Mesenchymal stem cell (in vitro differentiated cells and primary cell): ENCODE results near the gene NHSL1.

ENCODE experiments used
- DNase-seq: peaks from one replicate; pipeline ENCODE4 v3.0.0-alpha.2; 2013
- H2AFZ ChIP-seq: one replicate; pipeline ENCODE4 v1.6.1; 2013; ENCODE audit warnings: low read depth, mild to moderate bottlenecking, control low read depth, inconsistent platforms, low read length, moderate library complexity
- H2AK5ac ChIP-seq: 2 replicates; pipeline ENCODE4 v1.6.1; 2013; ENCODE audit warnings: low read length, moderate library complexity, mild to moderate bottlenecking, inconsistent platforms; ENCODE audit not compliant: severe bottlenecking
- H2BK120ac ChIP-seq: one replicate; pipeline ENCODE4 v1.6.1; 2013; ENCODE audit warnings: low read depth, mild to moderate bottlenecking, inconsistent platforms, low read length, moderate library complexity
- H2BK12ac ChIP-seq, 2 experiments: one replicate each; pipeline ENCODE4 v1.6.1; 2013; ENCODE audit warnings: inconsistent platforms in 2 of 2, low read length in 2 of 2, mild to moderate bottlenecking in 2 of 2, moderate library complexity in 2 of 2, control low read depth in 1 of 2
- H2BK15ac ChIP-seq: one replicate; pipeline ENCODE4 v1.6.1; 2013; ENCODE audit warnings: mild to moderate bottlenecking, low read depth, inconsistent platforms; ENCODE audit not compliant: poor library complexity, severe bottlenecking
- H2BK5ac ChIP-seq: 2 replicates; pipeline ENCODE4 v1.6.1; 2013; ENCODE audit warnings: low read depth, mild to moderate bottlenecking, low read length, control low read depth, inconsistent platforms; ENCODE audit not compliant: poor library complexity, severe bottlenecking
- H3K14ac ChIP-seq, 2 experiments: one replicate each; pipeline ENCODE4 v1.6.1; 2013; ENCODE audit warnings: inconsistent platforms in 2 of 2, low read length in 2 of 2, control low read depth in 1 of 2, mild to moderate bottlenecking in 1 of 2, moderate library complexity in 1 of 2
- H3K18ac ChIP-seq, 2 experiments: one replicate each; pipeline ENCODE4 v1.6.1; 2013; ENCODE audit warnings: inconsistent platforms in 2 of 2, low read length in 2 of 2, control low read depth in 1 of 2, low read depth in 1 of 2, mild to moderate bottlenecking in 1 of 2
- H3K23ac ChIP-seq, 2 experiments: one replicate each; pipeline ENCODE4 v1.6.1; 2013; ENCODE audit warnings: inconsistent platforms in 2 of 2, low read length in 2 of 2, mild to moderate bottlenecking in 2 of 2, moderate library complexity in 2 of 2, control low read depth in 1 of 2
- H3K27ac ChIP-seq: 2 replicates; pipeline ENCODE4 v1.5.1; 2013; ENCODE audit warnings: mild to moderate bottlenecking, moderate library complexity, low read length, control low read depth, inconsistent platforms; ENCODE audit not compliant: poor library complexity, severe bottlenecking
- H3K27me3 ChIP-seq, 2 experiments: 2 replicates each; pipeline versions ENCODE4 v1.6.1 to v1.7.0; 2013; ENCODE audit warnings: low read length in 2 of 2, mild to moderate bottlenecking in 2 of 2, moderate library complexity in 2 of 2, control low read depth in 1 of 2, inconsistent platforms in 1 of 2; ENCODE audit not compliant: control insufficient read depth in 1 of 2, insufficient read depth in 1 of 2
- H3K36me3 ChIP-seq, 2 experiments: 2 replicates each; pipeline versions ENCODE4 v1.6.1 to v1.7.0; 2013; ENCODE audit warnings: low read length in 2 of 2, control low read depth in 1 of 2, inconsistent platforms in 1 of 2, low read depth in 1 of 2, mild to moderate bottlenecking in 1 of 2; ENCODE audit not compliant: insufficient read depth in 2 of 2, control insufficient read depth in 1 of 2
- H3K4ac ChIP-seq, 2 experiments: one replicate each; pipeline ENCODE4 v1.6.1; 2013; ENCODE audit warnings: inconsistent platforms in 2 of 2, low read length in 2 of 2, mild to moderate bottlenecking in 2 of 2, moderate library complexity in 2 of 2, control low read depth in 1 of 2, low read depth in 1 of 2
- H3K4me1 ChIP-seq: 2 replicates; pipeline ENCODE4 v1.6.1; 2013; ENCODE audit warnings: low read depth, low read length, control low read depth; ENCODE audit not compliant: control insufficient read depth, insufficient read depth
- H3K4me2 ChIP-seq: 2 replicates; pipeline ENCODE4 v1.6.1; 2013; ENCODE audit warnings: low read length, mild to moderate bottlenecking, inconsistent platforms; ENCODE audit not compliant: poor library complexity, severe bottlenecking
- H3K4me3 ChIP-seq, 2 experiments: 2 replicates each; pipeline versions ENCODE4 v1.5.1 to v1.7.0; 2013; ENCODE audit warnings: low read length in 2 of 2, mild to moderate bottlenecking in 2 of 2, control low read depth in 1 of 2, low read depth in 1 of 2; ENCODE audit not compliant: insufficient read depth in 1 of 2
- H3K79me1 ChIP-seq: replicated peaks from 2 replicates; pipeline ENCODE4 v1.6.1; 2013; ENCODE audit warnings: mild to moderate bottlenecking, control low read depth, low read length, inconsistent platforms; ENCODE audit not compliant: poor library complexity, severe bottlenecking
- H3K9ac ChIP-seq: 2 replicates; pipeline ENCODE4 v1.7.0; 2013; ENCODE audit warnings: mild to moderate bottlenecking, low read length, moderate library complexity
- H3K9me3 ChIP-seq: 2 replicates; pipeline ENCODE4 v1.7.0; 2013; ENCODE audit warnings: mild to moderate bottlenecking, low read length; ENCODE audit not compliant: control insufficient read depth
- H4K8ac ChIP-seq: one replicate; pipeline ENCODE4 v1.6.1; 2013; ENCODE audit warnings: inconsistent platforms, mild to moderate bottlenecking, low read length, moderate library complexity
- H4K91ac ChIP-seq: one replicate; pipeline ENCODE4 v1.6.1; 2013; ENCODE audit warnings: mild to moderate bottlenecking, low read length, inconsistent platforms
- WGBS: methylation state at CpG from one replicate; pipeline ENCODE4 v1.1.7; 2013; ENCODE audit warnings: mixed read lengths; 5-methylcytosine and 5-hydroxymethylcytosine counted together

NHSL1 gene

GRCh38 chr6:138429761-138430160 is 69.5 kb downstream of the NHSL1 start:
- Histone ChIP-seq H3K36me3 (peaks cover 42 to 50% of the 10 kb centered on the region in 2 experiments), H3K4me3 (no peak overlapping the region), H3K9me3 (no peaks in the 10 kb centered on the region), H3K4me2 (no peak overlapping the region), H2BK120ac (no peak overlapping the region), H3K27me3 (no peaks in the 10 kb centered on the region), H2BK5ac (no peak overlapping the region), H3K4me1 (no peaks in the 10 kb centered on the region), H3K18ac (no peak overlapping the region), H2AFZ (no peak overlapping the region), H4K91ac (no peak overlapping the region), H4K8ac (no peak overlapping the region), H3K23ac (no peak overlapping the region), H3K27ac (no peak overlapping the region), H3K9ac (no peak overlapping the region), H2BK15ac (no peak overlapping the region), H3K79me1 (peaks cover 25% of the 10 kb centered on the region), H3K14ac (no peak overlapping the region), H3K4ac (no peak overlapping the region), H2AK5ac (no peak overlapping the region), H2BK12ac (no peak overlapping the region)
- no peak for DNase-seq
- WGBS: 76% methylated on average over 12 of the region's 12 CpGs

- 95% methylated on average over 2 of the region's 8 CpGs for WGBS
Observed at GRCh38 chr6:138428944-138429598, 70.2 kb downstream of the NHSL1 start.

GRCh38 chr6:138427701-138428100 is 71.6 kb downstream of the NHSL1 start:
- Histone ChIP-seq H2BK120ac (no peak overlapping the region), H3K27ac (no peak overlapping the region), H4K91ac (no peak overlapping the region), H3K4ac (no peak overlapping the region), H3K4me3 (no peak overlapping the region), H3K4me1 (no peaks in the 10 kb centered on the region), H3K14ac (no peak overlapping the region), H3K27me3 (no peaks in the 10 kb centered on the region), H2AFZ (no peak overlapping the region), H2BK5ac (no peak overlapping the region), H3K4me2 (no peak overlapping the region), H4K8ac (no peak overlapping the region), H3K9ac (no peak overlapping the region), H2BK15ac (no peak overlapping the region), H3K18ac (no peak overlapping the region), H2BK12ac (no peak overlapping the region), H3K9me3 (no peaks in the 10 kb centered on the region), H3K23ac (no peak overlapping the region), H2AK5ac (no peak overlapping the region), H3K36me3 (peaks cover 47 to 56% of the 10 kb centered on the region in 2 experiments), H3K79me1 (peaks cover 25% of the 10 kb centered on the region)
- DNase-seq: no peak
- WGBS: 96% methylated on average over 7 of the region's 8 CpGs

More at GRCh38 chr6:138428944-138429598, 70.2 kb downstream of the NHSL1 start:
- no peak overlapping the region for H3K18ac ChIP-seq
- no peak overlapping the region for H2BK5ac ChIP-seq
- peaks cover 48 to 55% of the 10 kb centered on the region in 2 experiments for H3K36me3 ChIP-seq
- no peak overlapping the region for H4K91ac ChIP-seq
- H2AFZ ChIP-seq: no peak overlapping the region
- no peak overlapping the region for H3K4ac ChIP-seq
- H3K27ac ChIP-seq: no peak overlapping the region
- H3K23ac ChIP-seq: no peak overlapping the region
- H3K9ac ChIP-seq: no peak overlapping the region
- no peak overlapping the region for H2BK15ac ChIP-seq
- no peak overlapping the region for H3K4me2 ChIP-seq
- no peaks in the 10 kb centered on the region for H3K27me3 ChIP-seq
- no peak overlapping the region for H2BK12ac ChIP-seq
- H3K4me1 ChIP-seq: no peaks in the 10 kb centered on the region
- no peak overlapping the region for H4K8ac ChIP-seq
- H3K14ac ChIP-seq: no peak overlapping the region
- no peak overlapping the region for H2AK5ac ChIP-seq
- H3K79me1 ChIP-seq: peaks cover 29% of the 10 kb centered on the region
- no peak overlapping the region for H2BK120ac ChIP-seq
- no peak overlapping the region for H3K4me3 ChIP-seq
- H3K9me3 ChIP-seq: no peaks in the 10 kb centered on the region
- DNase-seq: peak; percentile 62

- Histone ChIP-seq H2BK12ac (peak overlapping the region in 1 of 2 experiments; percentile 7), H3K14ac (no peak overlapping the region), H3K36me3 (peaks cover 37 to 50% of the 10 kb centered on the region in 2 experiments), H3K9me3 (no peaks in the 10 kb centered on the region), H3K18ac (no peak overlapping the region), H3K27ac (no peak overlapping the region), H4K8ac (no peak overlapping the region), H3K27me3 (no peaks in the 10 kb centered on the region), H2BK15ac (no peak overlapping the region), H3K23ac (no peak overlapping the region), H2BK5ac (no peak overlapping the region), H2AFZ (no peak overlapping the region), H3K4me1 (no peaks in the 10 kb centered on the region), H3K79me1 (peaks cover 23% of the 10 kb centered on the region), H2BK120ac (no peak overlapping the region), H3K4me3 (no peak overlapping the region), H4K91ac (no peak overlapping the region), H3K4me2 (no peak overlapping the region), H3K9ac (no peak overlapping the region), H2AK5ac (no peak overlapping the region), H3K4ac (no peak overlapping the region)
- 93% methylated on average over 5 of the region's 5 CpGs for WGBS
- DNase-seq: no peak
Observed at GRCh38 chr6:138426500-138427123, 72.7 kb downstream of the NHSL1 start.
